Brain pericyte (primary cell): ENCODE measurements around the gene SCAND1.
"Not testable (repeated sequence)": the region's sequence is repeated elsewhere in the genome, so short reads cannot be mapped to it uniquely, and the experiment has no call there.

Experiments used
- DNase-seq: peaks from one replicate; pipeline ENCODE4 v3.0.0-alpha.2; 2012; ENCODE audit warnings: low read depth, low spot score

Gene SCAND1

GRCh38 chr20:35954200-35954906, at the start of gene SCAND1:
Gene SCAND1 (minus strand): TSS chr20:35954502. CDS start chr20:35954284, 218 bp downstream.
- DNase-seq: peak; percentile 93

- no peak for DNase-seq
Measured at GRCh38 chr20:36004045-36004444, 49.7 kb upstream of the SCAND1 start.

GRCh38 chr20:36002855-36003254, 48.6 kb upstream of the SCAND1 start:
- no peak for DNase-seq

- DNase-seq: not testable (repeated sequence)
Measured at GRCh38 chr20:36001331-36001730, 47.0 kb upstream of the SCAND1 start.

GRCh38 chr20:35996492-35996891, 42.2 kb upstream of the SCAND1 start:
- DNase-seq: not testable (repeated sequence)

- peak; percentile 15 for DNase-seq
Measured at GRCh38 chr20:35994994-35995453, 40.7 kb upstream of the SCAND1 start.

- no peak for DNase-seq
Measured at GRCh38 chr20:35992713-35993335, 38.5 kb upstream of the SCAND1 start.

- no peak for DNase-seq
Measured at GRCh38 chr20:35991142-35991771, 37.0 kb upstream of the SCAND1 start.

GRCh38 chr20:35988910-35989463, 34.7 kb upstream of the SCAND1 start:
- DNase-seq: no peak

- no peak for DNase-seq
Measured at GRCh38 chr20:35985806-35986205, 31.5 kb upstream of the SCAND1 start.

- DNase-seq: no peak
Measured at GRCh38 chr20:35984382-35984781, 30.1 kb upstream of the SCAND1 start.

- DNase-seq: no peak
Measured at GRCh38 chr20:35981969-35982368, 27.7 kb upstream of the SCAND1 start.

- no peak for DNase-seq
Measured at GRCh38 chr20:35979544-35979943, 25.2 kb upstream of the SCAND1 start.

GRCh38 chr20:35978041-35978513, 23.8 kb upstream of the SCAND1 start:
- DNase-seq: no peak

- DNase-seq: no peak
Measured at GRCh38 chr20:35975576-35976373, 21.5 kb upstream of the SCAND1 start.

- no peak for DNase-seq
Measured at GRCh38 chr20:35974256-35974655, 20.0 kb upstream of the SCAND1 start.

GRCh38 chr20:35972462-35972861, 18.2 kb upstream of the SCAND1 start:
- DNase-seq: no peak

GRCh38 chr20:35971981-35972380, 17.7 kb upstream of the SCAND1 start:
- no peak for DNase-seq

GRCh38 chr20:35968930-35969329, 14.6 kb upstream of the SCAND1 start:
- DNase-seq: no peak

- no peak for DNase-seq
Measured at GRCh38 chr20:35967979-35968640, 13.8 kb upstream of the SCAND1 start, which contains the start of gene CNBD2. Gene CNBD2 (plus strand): TSS chr20:35968590. CDS start chr20:35968763, 173 bp downstream.

GRCh38 chr20:35963878-35964277, 9.6 kb upstream of the SCAND1 start:
- no peak for DNase-seq
